GM12874 (cell line): ENCODE data around the gene DEK.

Source experiments
- CTCF ChIP-seq: IDR thresholded peaks from 2 replicates; pipeline ENCODE4 v1.5.1; 2011; ENCODE audit warnings: low read depth, mild to moderate bottlenecking, control low read depth, low read length, moderate library complexity; ENCODE audit not compliant: insufficient read depth

Gene DEK

GRCh38 chr6:18183766-18184165 is 80.6 kb downstream of the DEK start:
- TF ChIP-seq CTCF: no peak

GRCh38 chr6:18182568-18182967 is 81.8 kb downstream of the DEK start:
- TF ChIP-seq CTCF: no peak

- TF ChIP-seq CTCF: no peak
These were observed 84.5 kb downstream of the DEK start for GRCh38 chr6:18179770-18180356.

GRCh38 chr6:18178960-18179615 is 85.2 kb downstream of the DEK start:
- no peak for TF ChIP-seq CTCF

GRCh38 chr6:18177286-18177965 is 86.9 kb downstream of the DEK start:
- TF ChIP-seq CTCF: no peak
